GM23248 (cell line): ENCODE data around the gene SH3BP5L.

Source experiments
- EZH2 ChIP-seq: fragments of 200-600 bp; sonication (generic); IDR thresholded peaks from 2 replicates; pipeline ENCODE4 v1.6.1; 2018; ENCODE audit warnings: antibody characterized with exemption, mild to moderate bottlenecking; ENCODE audit not compliant: insufficient read depth, poor library complexity, severe bottlenecking
- EZH2phosphoT487 ChIP-seq: fragments of 200-600 bp; sonication (generic); IDR thresholded peaks from 2 replicates; pipeline ENCODE4 v1.6.1; 2018; ENCODE audit warnings: antibody characterized with exemption, moderate library complexity, mild to moderate bottlenecking, low read depth; ENCODE audit not compliant: insufficient read depth

DNA sequence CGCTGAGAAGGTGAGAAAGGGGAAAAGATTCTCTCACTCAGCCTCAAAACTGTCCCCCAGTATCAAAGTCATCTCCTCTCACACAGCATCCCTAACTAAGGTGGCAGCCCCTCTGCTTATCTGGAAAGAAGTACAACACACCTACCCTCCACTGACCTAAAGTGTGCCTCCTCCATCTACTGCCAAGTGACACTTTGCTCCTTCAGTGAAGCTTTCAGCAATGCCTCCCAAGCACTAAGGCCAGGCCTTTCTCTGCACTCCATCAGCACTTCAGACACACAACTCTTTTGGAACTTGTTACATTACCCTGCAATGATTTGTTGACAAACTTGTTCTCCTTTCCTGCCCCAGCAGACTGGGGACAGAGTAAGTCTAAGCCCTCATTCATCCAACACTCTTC, 1.4 kb downstream of the SH3BP5L start:
- TF ChIP-seq EZH2phosphoT487 (no peak), EZH2 (no peak)
